Left lung (tissue), 10 donors: ENCODE results near the gene TSACC. TPM values are rescaled to one million over a fixed set of nuclear protein-coding genes. Genes with fewer than 3 reads are reported as not detected.

ENCODE experiments used
- ATAC-seq: fragments of 200-7000 bp; cut with Tn5 transposase; one replicate; pipeline ENCODE4 v1.9.1; 2020; ENCODE audit warnings: moderate library complexity
- DNase-seq, 4 donors: peaks; one replicate each; pipeline ENCODE4 v3.0.0-alpha.2; 2013 to 2020
- H3K27ac ChIP-seq, 2 donors: fragments of 200-600 bp; sonication (generic) in 1 of 2; one replicate each; pipeline versions ENCODE4 v1.5.0 to v1.8.0; 2020 to 2021
- H3K27me3 ChIP-seq, 2 donors: fragments of 200-600 bp; sonication (generic) in 1 of 2; one replicate each; pipeline versions ENCODE4 v1.5.0 to v1.8.0; 2020 to 2021
- H3K36me3 ChIP-seq, 2 donors: fragments of 200-600 bp; sonication (generic) in 1 of 2; one replicate each; pipeline versions ENCODE4 v1.5.0 to v1.8.0; 2020 to 2021
- H3K4me1 ChIP-seq, 2 donors: fragments of 200-600 bp; one replicate each; pipeline ENCODE4 v1.8.0; 2021
- H3K4me3 ChIP-seq, 2 donors: fragments of 200-600 bp; sonication (generic) in 1 of 2; one replicate each; pipeline versions ENCODE4 v1.5.0 to v1.8.0; 2020 to 2021; ENCODE audit warnings: mild to moderate bottlenecking in 1 of 2
- H3K9me3 ChIP-seq, 2 donors: fragments of 200-600 bp; sonication (generic) in 1 of 2; one replicate each; pipeline versions ENCODE4 v1.5.0 to v1.8.0; 2020 to 2021
- CTCF ChIP-seq, 2 donors: fragments of 200-600 bp; sonication (generic) in 1 of 2; IDR thresholded peaks; one replicate each; pipeline versions ENCODE4 v1.5.0 to v1.8.0; 2021; ENCODE audit warnings: antibody characterized with exemption in 2 of 2
- intact Hi-C, 2 donors: fragments of 100-400 bp; cut with DNase I; formaldehyde crosslinking; loops; one replicate each; pipeline versions ENCODE4 v1.11.2 to v1.14.2; 2022
- polyA plus RNA-seq, 6 donors: library from polyadenylated mRNA; unstranded; fragments of 120-200 nt; gene quantifications; one replicate each; pipeline ENCODE4 v1.2.1, GENCODE V29; 2013; ENCODE audit not compliant: insufficient read length in 6 of 6
- total RNA-seq, 2 donors: library from RNA; stranded (reverse); fragmentation: NEBNext Ultra II Directional; extraction: Animal tissue kit (Norgen Biotek cat#: 25700); gene quantifications; one replicate each; pipeline ENCODE4 v1.2.1, GENCODE V29; 2021
- donor health status: DM: no; HTN: yes; CAD: no.
- donor health status: DM: no; HTN: no; CAD: no.

The TSACC gene
- total and polyA plus RNA-seq, 8 donors, result 0.68 to 1.4 (median 0.84) TPM; not detected in 2

GRCh38 chr1:156373546-156373945, 35.2 kb downstream of the TSACC start:
- Histone ChIP-seq H3K27ac (no peak overlapping the region), H3K4me3 (no peak overlapping the region), H3K36me3 (no peaks in the 10 kb centered on the region), H3K27me3 (peaks cover 0 to 43% of the 10 kb centered on the region in 2 donors), H3K9me3 (no peaks in the 10 kb centered on the region), H3K4me1 (peaks cover 0 to 13% of the 10 kb centered on the region in 2 donors)
- ATAC-seq (no peak), DNase-seq (no peak)
- intact Hi-C loops, result no loop called here
- TF ChIP-seq CTCF (IDR thresholded peaks at IDR 0.05), result no peak

- Histone ChIP-seq H3K4me3 (no peak overlapping the region), H3K9me3 (no peaks in the 10 kb centered on the region), H3K36me3 (no peaks in the 10 kb centered on the region), H3K27me3 (peaks cover 0 to 24% of the 10 kb centered on the region in 2 donors), H3K27ac (no peak overlapping the region), H3K4me1 (peaks cover 0 to 3% of the 10 kb centered on the region in 2 donors)
- intact Hi-C loops, result no loop called here
- ATAC-seq, result no peak
- no peak for TF ChIP-seq CTCF (IDR thresholded peaks at IDR 0.05)
- DNase-seq, result no peak
Measured at GRCh38 chr1:156376146-156376545, 37.8 kb downstream of the TSACC start.

GRCh38 chr1:156376958-156377919, 38.9 kb downstream of the TSACC start:
- intact Hi-C loops, result no loop called here
- Histone ChIP-seq H3K36me3 (no peaks in the 10 kb centered on the region), H3K27ac (no peak overlapping the region), H3K9me3 (no peaks in the 10 kb centered on the region), H3K27me3 (peaks cover 0 to 21% of the 10 kb centered on the region in 2 donors), H3K4me1 (peaks cover 0 to 3% of the 10 kb centered on the region in 2 donors), H3K4me3 (no peak overlapping the region)
- ATAC-seq (no peak), DNase-seq (no peak)
- TF ChIP-seq CTCF (IDR thresholded peaks at IDR 0.05), result no peak

GRCh38 chr1:156378557-156378956, 40.2 kb downstream of the TSACC start:
- intact Hi-C loops, result no loop called here
- H3K27me3 ChIP-seq, result peaks cover 0 to 9% of the 10 kb centered on the region in 2 donors
- no peaks in the 10 kb centered on the region for H3K9me3 ChIP-seq
- no peaks in the 10 kb centered on the region for H3K36me3 ChIP-seq
- H3K4me3 ChIP-seq, result no peak overlapping the region
- no peak for TF ChIP-seq CTCF (IDR thresholded peaks at IDR 0.05)
- peaks cover 0 to 3% of the 10 kb centered on the region in 2 donors for H3K4me1 ChIP-seq
- ATAC-seq (no peak), DNase-seq (no peak)
- H3K27ac ChIP-seq, result no peak overlapping the region

- DNase-seq (no peak), ATAC-seq (no peak)
- Histone ChIP-seq H3K9me3 (no peaks in the 10 kb centered on the region), H3K4me1 (peaks cover 0 to 3% of the 10 kb centered on the region in 2 donors), H3K27ac (no peak overlapping the region), H3K27me3 (peaks cover 0 to 9% of the 10 kb centered on the region in 2 donors), H3K4me3 (no peak overlapping the region), H3K36me3 (no peaks in the 10 kb centered on the region)
- TF ChIP-seq CTCF (IDR thresholded peaks at IDR 0.05), result no peak
- intact Hi-C loops, result loop anchor here (5.0 to 10.0 kb wide), 2 partner anchors 65 to 228 kb away; no protein-coding TSS in a partner anchor
Measured at GRCh38 chr1:156379420-156380165, 41.3 kb downstream of the TSACC start.
